ENCODE measurements around the gene STAT6.
A peak's percentile ranks its signal among the peaks of the same experiment; 100 is the strongest.
"Not testable (repeated sequence)": the region's sequence is repeated elsewhere in the genome, so short reads cannot be mapped to it uniquely, and the experiment has no call there.

The STAT6 gene

DNA sequence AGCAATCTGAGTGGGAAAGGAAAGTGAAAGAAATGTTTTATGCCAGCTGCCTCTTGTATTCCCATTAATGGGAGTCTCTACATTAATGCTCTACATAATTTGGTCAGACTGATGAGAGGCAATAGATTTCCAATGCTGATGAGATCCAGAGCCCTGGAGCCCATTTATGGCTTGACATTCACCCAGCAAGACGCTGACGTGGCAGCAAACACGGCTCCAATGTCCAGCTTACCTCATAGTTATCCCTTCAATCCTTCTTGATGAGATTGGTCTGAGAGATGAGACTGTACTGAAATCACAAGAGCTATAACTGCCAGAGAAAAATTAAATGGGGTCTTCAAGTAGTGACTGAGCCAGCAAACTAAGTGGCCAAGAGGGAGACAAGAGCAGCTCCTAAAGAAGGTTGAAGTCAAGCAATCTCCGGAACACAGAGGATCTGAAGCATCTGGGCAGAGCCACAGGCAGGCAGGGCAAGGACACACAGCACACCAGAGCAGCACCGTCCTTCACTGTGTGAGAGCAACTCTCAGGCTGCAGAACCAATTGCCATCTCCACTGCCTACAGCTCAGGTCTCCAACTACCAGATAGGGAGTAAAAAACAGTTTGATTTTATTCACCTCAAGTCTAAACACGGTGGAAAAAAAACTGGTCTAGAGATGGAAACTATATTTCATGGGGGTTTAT is 54.0 kb downstream of the STAT6 start:
- peak overlapping the region; percentile 45 for H3K27ac Mint-ChIP-seq
- ATAC-seq (ENCODE audit: low read depth) (no peak), DNase-seq (ENCODE audit: low spot score in 2 of 2) (no peak)
- peaks cover 22% of the 10 kb centered on the region for H3K4me1 Mint-ChIP-seq
- no peaks in the 10 kb centered on the region for H3K9me3 Mint-ChIP-seq
- H3K27me3 Mint-ChIP-seq: no peaks in the 10 kb centered on the region
- H3K4me3 Mint-ChIP-seq: no peak overlapping the region
- H3K36me3 Mint-ChIP-seq: peaks cover 11% of the 10 kb centered on the region

DNA sequence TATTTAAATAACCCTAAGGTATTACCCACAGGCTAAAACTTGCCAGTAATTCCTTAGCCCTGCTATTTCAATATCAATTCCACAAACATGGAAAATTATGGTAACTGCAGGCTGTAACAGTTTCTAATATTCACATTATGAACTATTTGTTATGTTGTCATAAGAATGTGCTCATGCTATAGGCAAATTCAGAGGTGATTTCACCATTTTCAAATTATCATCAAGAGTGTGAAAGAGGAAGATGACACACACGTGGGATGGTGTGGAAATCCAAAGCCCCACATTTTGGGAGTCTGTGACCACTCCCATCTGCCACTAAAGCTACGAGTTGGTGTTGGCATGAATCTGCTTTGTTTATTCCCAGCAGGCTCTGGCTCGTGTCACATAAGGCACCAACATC is 55.3 kb downstream of the STAT6 start:
- DNase-seq (ENCODE audit: low spot score in 2 of 2) (no peak), ATAC-seq (ENCODE audit: low read depth) (no peak)
- peaks cover 11% of the 10 kb centered on the region for H3K36me3 Mint-ChIP-seq
- H3K9me3 Mint-ChIP-seq: no peaks in the 10 kb centered on the region
- H3K4me3 Mint-ChIP-seq: no peak overlapping the region
- H3K4me1 Mint-ChIP-seq: peaks cover 21% of the 10 kb centered on the region
- no peaks in the 10 kb centered on the region for H3K27me3 Mint-ChIP-seq
- no peak overlapping the region for H3K27ac Mint-ChIP-seq

DNA sequence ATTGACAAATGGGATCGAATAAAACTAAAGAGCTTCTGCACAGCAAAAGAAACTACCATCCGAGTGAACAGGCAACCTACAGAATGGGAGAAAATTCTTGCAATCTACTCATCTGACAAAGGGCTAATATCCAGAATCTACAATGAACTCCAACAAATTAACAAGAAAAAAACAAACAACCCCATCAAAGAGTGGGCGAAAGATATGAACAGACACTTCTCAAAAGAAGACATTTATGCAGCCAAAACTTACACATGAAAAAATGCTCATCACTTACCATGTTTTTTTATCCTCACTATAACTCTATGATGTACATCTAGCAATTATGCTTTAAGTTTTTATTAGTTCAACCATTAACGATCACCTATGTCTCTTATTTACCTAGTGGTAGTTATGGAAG is 57.3 kb downstream of the STAT6 start:
- ATAC-seq (ENCODE audit: low read depth); H3K27ac Mint-ChIP-seq; H3K4me3 Mint-ChIP-seq; H3K27me3 Mint-ChIP-seq; H3K9me3 Mint-ChIP-seq; H3K36me3 Mint-ChIP-seq; DNase-seq (ENCODE audit: low spot score in 2 of 2): not testable (repeated sequence)
- H3K4me1 Mint-ChIP-seq: peaks cover 21% of the 10 kb centered on the region

DNA sequence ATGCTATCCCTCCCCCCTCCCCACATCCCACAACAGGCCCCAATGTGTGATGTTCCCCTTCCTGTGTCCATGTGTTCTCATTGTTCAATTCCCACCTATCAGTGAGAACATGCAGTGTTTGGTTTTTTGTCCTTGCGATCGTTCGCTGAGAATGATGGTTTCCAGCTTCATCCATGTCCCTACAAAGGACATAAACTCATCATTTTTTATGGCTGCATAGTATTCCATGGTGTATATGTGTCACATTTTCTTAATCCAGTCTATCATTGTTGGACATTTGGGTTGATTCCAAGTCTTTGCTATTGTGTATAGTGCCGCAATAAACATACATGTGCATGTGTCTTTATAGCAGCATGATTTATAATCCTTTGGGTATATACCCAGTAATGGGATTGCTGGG is 58.0 kb downstream of the STAT6 start:
- H3K36me3 Mint-ChIP-seq: not testable (repeated sequence)

DNA sequence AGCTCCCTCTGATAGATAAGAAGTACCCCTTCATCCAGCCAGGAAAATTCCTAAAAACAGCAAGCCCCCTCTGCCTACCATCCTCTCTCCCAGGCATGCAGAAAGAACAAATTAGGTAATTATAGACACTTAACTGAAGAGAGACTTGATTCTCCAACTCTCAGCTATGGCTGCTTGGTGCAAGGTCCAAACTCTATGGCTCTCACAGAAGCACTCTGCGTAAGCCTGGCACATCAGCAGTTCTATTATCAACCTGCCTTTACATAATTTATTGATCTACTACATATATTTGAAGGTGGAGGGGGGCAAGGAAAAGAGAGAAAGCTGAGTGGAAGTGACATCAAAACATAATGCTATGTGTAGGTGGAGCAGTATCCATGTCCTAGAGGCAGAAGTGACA is 60.2 kb downstream of the STAT6 start:
- Mint-ChIP-seq H3K4me1 (peaks cover 22% of the 10 kb centered on the region), H3K36me3 (peaks cover 3% of the 10 kb centered on the region), H3K27ac (no peak overlapping the region), H3K4me3 (no peak overlapping the region), H3K9me3 (no peaks in the 10 kb centered on the region), H3K27me3 (no peaks in the 10 kb centered on the region)
- no peak for DNase-seq (ENCODE audit: low spot score in 2 of 2)
- no peak for ATAC-seq (ENCODE audit: low read depth)

More for the DNA sequence above, 58.0 kb downstream of the STAT6 start:
- DNase-seq (ENCODE audit: low spot score in 2 of 2); H3K27me3 Mint-ChIP-seq; H3K27ac Mint-ChIP-seq; H3K4me3 Mint-ChIP-seq; H3K9me3 Mint-ChIP-seq; ATAC-seq (ENCODE audit: low read depth): not testable (repeated sequence)
- H3K4me1 Mint-ChIP-seq: peaks cover 14% of the 10 kb centered on the region

DNA sequence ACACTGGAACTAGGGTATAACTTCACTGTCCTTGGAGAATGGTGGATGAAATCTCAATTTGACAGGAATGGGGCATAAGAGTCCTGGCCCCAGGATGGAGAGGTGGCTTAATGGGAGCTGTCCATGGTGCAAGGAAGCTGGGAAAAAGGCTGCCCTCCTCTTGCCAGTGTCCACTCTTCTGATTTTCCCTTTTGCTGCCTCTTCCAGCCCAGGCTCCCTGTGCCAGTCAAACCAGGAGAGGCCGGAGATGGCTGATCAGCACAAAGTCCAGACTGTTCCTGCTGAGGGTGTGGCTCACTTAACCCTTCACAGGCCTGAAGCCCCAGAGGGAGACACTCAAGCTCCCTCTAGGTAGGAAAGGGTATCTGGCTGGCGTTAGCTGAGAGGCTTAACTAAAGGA is 61.3 kb downstream of the STAT6 start, which contains the start of gene MYO1A:
Gene MYO1A (minus strand): TSS at position 240 of the 400 bp plus-strand sequence. CDS start 1,806 bp downstream, outside the sequence.
- Mint-ChIP-seq H3K9me3 (no peaks in the 10 kb centered on the region), H3K27ac (no peak within 1 kb of the TSS), H3K36me3 (peaks cover 1% of the 10 kb centered on the region), H3K4me3 (no peak within 1 kb of the TSS), H3K27me3 (no peaks in the 10 kb centered on the region), H3K4me1 (peaks cover 22% of the 10 kb centered on the region)
- DNase-seq (ENCODE audit: low spot score in 2 of 2): no peak
- no peak for ATAC-seq (ENCODE audit: low read depth)

DNA sequence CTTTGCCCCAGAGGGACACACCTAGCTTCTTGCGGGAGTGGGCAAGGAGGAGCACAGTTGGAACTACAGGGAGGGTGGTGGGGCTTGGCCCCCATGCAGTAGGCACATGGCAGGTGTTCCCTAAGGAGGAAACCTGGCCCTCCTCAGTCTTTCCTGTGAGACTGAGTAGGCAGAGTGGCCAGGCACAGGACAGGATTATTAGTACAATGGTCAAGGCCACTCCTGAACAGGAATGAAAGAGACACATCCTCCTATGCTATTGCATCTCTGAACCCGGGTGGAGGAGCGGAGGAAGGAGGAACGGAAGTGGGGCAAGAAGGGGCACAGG is 62.1 kb downstream of the STAT6 start:
- no peaks in the 10 kb centered on the region for H3K27me3 Mint-ChIP-seq
- ATAC-seq (ENCODE audit: low read depth): no peak

DNA sequence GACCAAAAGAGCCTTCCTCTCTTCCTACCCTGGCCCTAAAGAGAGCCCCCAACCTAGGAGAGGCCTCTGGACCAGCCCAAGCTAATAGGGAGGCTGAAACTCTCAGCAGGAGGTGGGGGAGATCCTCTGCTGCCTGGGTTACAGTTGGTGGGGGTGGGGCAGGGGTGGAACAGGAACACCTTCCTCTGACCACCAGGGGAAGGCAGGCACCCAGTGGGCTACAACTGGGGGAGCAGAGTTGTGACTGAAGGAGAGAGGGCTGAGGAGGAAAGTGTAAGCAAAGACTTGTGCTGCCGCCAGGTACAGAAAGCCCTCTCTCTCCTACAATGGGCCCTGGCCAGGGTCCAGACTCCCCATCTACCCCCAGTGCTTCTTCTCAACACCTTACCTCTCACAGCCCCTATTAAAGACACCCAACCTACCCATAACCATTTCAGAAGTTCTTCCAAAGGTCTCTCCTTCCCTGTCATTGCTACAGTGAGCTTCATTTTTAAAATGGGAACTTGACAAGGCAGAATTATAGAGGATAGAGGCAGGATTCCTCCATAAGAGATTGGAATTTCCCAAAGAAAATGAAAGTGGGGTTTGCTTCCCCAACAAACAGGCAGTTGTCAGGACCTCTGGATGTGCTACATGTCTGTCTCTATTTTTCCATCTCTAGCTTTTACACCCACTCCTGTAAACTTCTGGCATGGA is 62.6 kb downstream of the STAT6 start:
- H3K9me3 Mint-ChIP-seq: no peaks in the 10 kb centered on the region
- no peaks in the 10 kb centered on the region for H3K36me3 Mint-ChIP-seq
- H3K27ac Mint-ChIP-seq: no peak overlapping the region
- DNase-seq (ENCODE audit: low spot score in 2 of 2) (no peak), ATAC-seq (ENCODE audit: low read depth) (no peak)
- peaks cover 22% of the 10 kb centered on the region for H3K4me1 Mint-ChIP-seq
- H3K4me3 Mint-ChIP-seq: no peak overlapping the region
- peaks cover 1% of the 10 kb centered on the region for H3K27me3 Mint-ChIP-seq

More for the DNA sequence above, 62.1 kb downstream of the STAT6 start:
- no peaks in the 10 kb centered on the region for H3K9me3 Mint-ChIP-seq
- no peak overlapping the region for H3K27ac Mint-ChIP-seq
- no peak overlapping the region for H3K4me3 Mint-ChIP-seq
- H3K4me1 Mint-ChIP-seq: peaks cover 22% of the 10 kb centered on the region
- peaks cover 1% of the 10 kb centered on the region for H3K36me3 Mint-ChIP-seq
- no peak for DNase-seq (ENCODE audit: low spot score in 2 of 2)

DNA sequence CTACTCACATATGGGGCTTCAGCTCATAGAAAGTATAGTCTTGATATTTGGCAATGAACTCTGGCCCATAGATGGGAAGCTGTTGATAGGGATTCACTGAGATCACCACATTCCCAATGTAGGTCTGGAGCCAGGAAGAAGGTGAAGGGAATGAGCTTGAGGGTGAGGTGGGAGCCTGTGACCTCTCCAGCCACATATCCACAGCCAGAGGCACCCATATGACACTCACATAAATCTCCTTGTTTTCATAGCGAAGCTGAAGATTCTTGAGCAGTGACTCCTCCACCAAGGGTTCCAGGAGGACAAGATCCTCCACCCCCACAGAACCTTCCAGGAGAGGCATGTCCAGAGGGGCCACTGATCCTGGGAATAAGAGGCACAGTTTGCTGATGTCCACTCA is 63.2 kb downstream of the STAT6 start:
- peak overlapping the region; percentile 68 for H3K27ac Mint-ChIP-seq
- no peaks in the 10 kb centered on the region for H3K36me3 Mint-ChIP-seq
- ATAC-seq (ENCODE audit: low read depth) (no peak), DNase-seq (ENCODE audit: low spot score in 2 of 2) (no peak)
- no peaks in the 10 kb centered on the region for H3K9me3 Mint-ChIP-seq
- H3K27me3 Mint-ChIP-seq: peaks cover 1% of the 10 kb centered on the region
- no peak overlapping the region for H3K4me3 Mint-ChIP-seq
- peaks cover 22% of the 10 kb centered on the region for H3K4me1 Mint-ChIP-seq

DNA sequence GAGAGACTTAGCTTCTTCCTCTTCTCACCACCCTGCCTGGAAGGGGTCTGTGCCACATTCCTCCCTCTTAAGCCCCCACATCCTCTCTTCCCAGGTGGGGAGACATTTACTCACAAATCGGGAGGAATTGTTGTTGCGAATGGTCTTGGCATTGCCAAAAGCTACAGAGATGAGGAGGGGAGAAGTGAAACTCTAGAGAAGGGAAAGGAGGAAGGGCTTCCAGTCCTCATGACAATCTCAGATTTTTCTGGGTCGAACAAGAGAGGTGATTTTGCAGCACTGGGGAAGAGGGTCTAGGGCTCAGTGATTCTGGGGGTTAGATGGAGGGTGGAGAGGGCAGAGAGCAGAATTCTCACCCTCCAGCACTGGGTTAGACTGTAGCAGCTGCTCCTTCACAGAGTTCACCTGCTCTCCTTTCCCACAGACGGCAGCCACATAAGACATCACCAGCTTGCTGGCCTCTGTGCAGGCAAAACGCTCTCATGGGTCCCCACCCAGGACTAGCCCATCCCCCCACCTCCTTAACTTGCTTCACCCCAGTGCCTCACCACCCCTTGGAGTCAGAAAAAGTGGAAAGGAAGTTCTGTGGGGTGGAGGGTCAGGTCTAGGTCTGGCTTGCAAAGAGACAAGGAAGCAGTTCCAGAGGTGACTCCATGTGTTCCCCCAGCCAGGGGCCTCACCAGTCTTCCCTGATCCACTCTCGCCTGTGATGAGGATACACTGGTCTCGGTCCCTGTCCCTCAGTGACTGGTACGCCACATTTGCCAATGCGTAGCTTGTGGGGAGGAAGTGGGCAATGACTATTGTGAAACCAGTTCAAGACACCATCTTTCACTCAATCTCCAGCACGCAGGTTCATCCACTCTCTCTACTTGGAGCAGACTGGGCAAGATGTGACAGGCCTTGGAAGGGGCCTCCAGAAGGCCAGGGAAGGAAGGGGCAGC is 63.9 kb downstream of the STAT6 start:
- Mint-ChIP-seq H3K27ac (peak overlapping the region; percentile 68), H3K4me3 (peak overlapping the region; percentile 73)

DNA sequence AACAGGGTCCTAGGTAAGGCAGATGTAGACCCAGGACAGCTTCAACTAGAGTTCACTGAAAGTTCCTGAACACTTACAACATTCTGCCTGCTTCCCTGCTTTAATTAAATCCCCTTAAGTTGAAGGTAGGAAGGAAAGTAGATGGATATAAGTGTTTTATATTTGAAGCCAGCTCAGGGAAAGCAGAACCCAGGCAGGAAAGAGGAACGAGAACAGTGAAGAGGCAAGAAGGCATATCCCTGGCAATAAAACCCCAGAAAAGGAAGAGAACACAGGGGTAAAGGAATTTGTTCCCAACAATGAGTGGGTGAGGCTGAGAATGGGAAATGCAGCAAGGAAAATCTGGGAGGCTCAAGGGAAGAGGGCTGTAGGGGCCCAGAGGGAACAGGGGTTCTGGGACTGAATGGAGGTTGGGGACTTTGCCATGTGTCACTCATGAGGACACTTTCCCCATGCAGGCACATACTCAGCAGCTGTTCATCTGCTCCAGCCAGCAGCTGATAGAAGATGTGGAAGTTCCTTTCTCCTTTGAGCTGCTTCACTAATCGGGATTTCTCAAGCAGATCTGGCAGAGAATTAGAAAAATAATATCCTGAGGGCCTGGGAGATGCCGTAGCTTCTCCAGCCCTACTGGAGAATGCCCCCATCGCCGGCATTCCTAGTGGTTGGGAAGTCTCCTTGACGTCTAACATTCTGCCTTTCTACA is 64.9 kb downstream of the STAT6 start:
- Mint-ChIP-seq H3K27me3 (peaks cover 1% of the 10 kb centered on the region), H3K36me3 (no peaks in the 10 kb centered on the region), H3K4me3 (peak overlapping the region; percentile 73), H3K4me1 (peaks cover 22% of the 10 kb centered on the region), H3K27ac (no peak overlapping the region), H3K9me3 (no peaks in the 10 kb centered on the region)
- ATAC-seq (ENCODE audit: low read depth): no peak
- DNase-seq (ENCODE audit: low spot score in 2 of 2): no peak

More for the DNA sequence above, 63.9 kb downstream of the STAT6 start:
- Mint-ChIP-seq H3K36me3 (no peaks in the 10 kb centered on the region), H3K9me3 (no peaks in the 10 kb centered on the region), H3K4me1 (peaks cover 22% of the 10 kb centered on the region), H3K27me3 (peaks cover 1% of the 10 kb centered on the region)
- DNase-seq (ENCODE audit: low spot score in 2 of 2) (no peak), ATAC-seq (ENCODE audit: low read depth) (peak; percentile 89)

All from memory B cell (primary cell).